Measurements from ENCODE around the gene STK10. TPM values are rescaled to one million over a fixed set of nuclear protein-coding genes. Genes with fewer than 3 reads are reported as not detected.
A peak's percentile ranks its signal among the peaks of the same experiment; 100 is the strongest.

The STK10 gene
- total RNA-seq, 1 experiment from 2014 or later = 25.7 TPM

GRCh38 chr5:172117977-172118701 is 69.9 kb downstream of the STK10 start:
- CTCF ChIA-PET = no interaction called here
- BruUV-seq (replicated peaks) = no TSS peak
- H3K36me3 ChIP-seq (ENCODE audit: low read depth, low read length) = 0 out of 2 replicates have a peak, but pooled peaks cover 4% of the 10 kb centered on the region

GRCh38 chr5:172115541-172115982 is 72.5 kb downstream of the STK10 start:
- no peak overlapping the region for H3K4me3 ChIP-seq (ENCODE audit: low read length)
- H3K79me2 ChIP-seq (ENCODE audit: low read length) = no peaks in the 10 kb centered on the region
- no peaks in the 10 kb centered on the region for H3K27me3 ChIP-seq (ENCODE audit: low read length)
- no peaks in the 10 kb centered on the region for H4K20me1 ChIP-seq (ENCODE audit: low read length)
- H3K9me3 ChIP-seq (ENCODE audit: low read length) = no peaks in the 10 kb centered on the region
- no peak overlapping the region for H2AFZ ChIP-seq (ENCODE audit: low read length)
- no peaks in the 10 kb centered on the region for H3K9me2 ChIP-seq (replicated peaks; ENCODE audit: low read length)
- intact Hi-C loops (cut with micrococcal nuclease) = no loop called here
- DNase-seq (peak; percentile 20), ATAC-seq (peak; percentile 64)
- no peaks in the 10 kb centered on the region; the same call in 1 of the 2 replicates for H3K4me1 ChIP-seq (ENCODE audit: insufficient read depth, low read length)
- H3K27ac ChIP-seq (ENCODE audit: low read length) = no peak overlapping the region
- H3K9ac ChIP-seq (ENCODE audit: low read length) = no peak overlapping the region
- H3K36me3 ChIP-seq (ENCODE audit: low read depth, low read length) = 0 out of 2 replicates have a peak, but pooled peaks cover 4% of the 10 kb centered on the region
- CTCF ChIA-PET = no interaction called here
- TF ChIP-seq, protein P1, sequence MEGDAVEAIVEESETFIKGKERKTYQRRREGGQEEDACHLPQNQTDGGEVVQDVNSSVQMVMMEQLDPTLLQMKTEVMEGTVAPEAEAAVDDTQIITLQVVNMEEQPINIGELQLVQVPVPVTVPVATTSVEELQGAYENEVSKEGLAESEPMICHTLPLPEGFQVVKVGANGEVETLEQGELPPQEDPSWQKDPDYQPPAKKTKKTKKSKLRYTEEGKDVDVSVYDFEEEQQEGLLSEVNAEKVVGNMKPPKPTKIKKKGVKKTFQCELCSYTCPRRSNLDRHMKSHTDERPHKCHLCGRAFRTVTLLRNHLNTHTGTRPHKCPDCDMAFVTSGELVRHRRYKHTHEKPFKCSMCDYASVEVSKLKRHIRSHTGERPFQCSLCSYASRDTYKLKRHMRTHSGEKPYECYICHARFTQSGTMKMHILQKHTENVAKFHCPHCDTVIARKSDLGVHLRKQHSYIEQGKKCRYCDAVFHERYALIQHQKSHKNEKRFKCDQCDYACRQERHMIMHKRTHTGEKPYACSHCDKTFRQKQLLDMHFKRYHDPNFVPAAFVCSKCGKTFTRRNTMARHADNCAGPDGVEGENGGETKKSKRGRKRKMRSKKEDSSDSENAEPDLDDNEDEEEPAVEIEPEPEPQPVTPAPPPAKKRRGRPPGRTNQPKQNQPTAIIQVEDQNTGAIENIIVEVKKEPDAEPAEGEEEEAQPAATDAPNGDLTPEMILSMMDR (conservative IDR thresholded peaks at IDR 0.05; ENCODE audit: low read depth, low read length) = no peak
- TF ChIP-seq EZH2phosphoT487 (IDR thresholded peaks at IDR 0.05; ENCODE audit: borderline replicate concordance, low read length) (no peak), EZH2 (IDR thresholded peaks at IDR 0.05; ENCODE audit: low read length, unreplicated experiment) (no peak)
- H3K4me2 ChIP-seq (ENCODE audit: low read length) = no peak overlapping the region
- H3F3A ChIP-seq (ENCODE audit: low read length, unreplicated experiment) = no peaks in the 10 kb centered on the region
- POLR2A ChIA-PET (ENCODE audit: unreplicated experiment) = no interaction called here
- no TSS peak for BruUV-seq (replicated peaks)

More at GRCh38 chr5:172117977-172118701, 69.9 kb downstream of the STK10 start:
- no peak for ATAC-seq
- DNase-seq = no peak
- no peaks in the 10 kb centered on the region for H3K79me2 ChIP-seq (ENCODE audit: low read length)
- no peaks in the 10 kb centered on the region for H3K27me3 ChIP-seq (ENCODE audit: low read length)
- H3K27ac ChIP-seq (ENCODE audit: low read length) = no peak overlapping the region
- no peaks in the 10 kb centered on the region for H4K20me1 ChIP-seq (ENCODE audit: low read length)
- TF ChIP-seq EZH2phosphoT487 (IDR thresholded peaks at IDR 0.05; ENCODE audit: borderline replicate concordance, low read length) (no peak), EZH2 (IDR thresholded peaks at IDR 0.05; ENCODE audit: low read length, unreplicated experiment) (no peak)
- TF ChIP-seq, protein P1 (conservative IDR thresholded peaks at IDR 0.05; ENCODE audit: low read depth, low read length) = no peak
- no peaks in the 10 kb centered on the region for H3K9me3 ChIP-seq (ENCODE audit: low read length)
- no peaks in the 10 kb centered on the region for H3F3A ChIP-seq (ENCODE audit: low read length, unreplicated experiment)
- POLR2A ChIA-PET (ENCODE audit: unreplicated experiment) = no interaction called here
- H2AFZ ChIP-seq (ENCODE audit: low read length) = no peak overlapping the region
- intact Hi-C loops (cut with micrococcal nuclease) = no loop called here
- H3K4me3 ChIP-seq (ENCODE audit: low read length) = no peak overlapping the region
- no peak overlapping the region for H3K9ac ChIP-seq (ENCODE audit: low read length)
- no peak overlapping the region for H3K4me2 ChIP-seq (ENCODE audit: low read length)
- no peaks in the 10 kb centered on the region for H3K9me2 ChIP-seq (replicated peaks; ENCODE audit: low read length)
- H3K4me1 ChIP-seq (ENCODE audit: insufficient read depth, low read length) = no peaks in the 10 kb centered on the region

GRCh38 chr5:172114875-172115422 is 73.1 kb downstream of the STK10 start:
- no peaks in the 10 kb centered on the region for H3K79me2 ChIP-seq (ENCODE audit: low read length)
- TF ChIP-seq, protein P1 (conservative IDR thresholded peaks at IDR 0.05; ENCODE audit: low read depth, low read length) = no peak
- no peak for TF ChIP-seq EZH2phosphoT487 (IDR thresholded peaks at IDR 0.05; ENCODE audit: borderline replicate concordance, low read length)
- H3K27me3 ChIP-seq (ENCODE audit: low read length) = no peaks in the 10 kb centered on the region
- no peak overlapping the region for H3K4me3 ChIP-seq (ENCODE audit: low read length)
- H3F3A ChIP-seq (ENCODE audit: low read length, unreplicated experiment) = no peaks in the 10 kb centered on the region
- DNase-seq (no peak), ATAC-seq (no peak)
- H3K4me1 ChIP-seq (ENCODE audit: insufficient read depth, low read length) = no peaks in the 10 kb centered on the region; the same call in 1 of the 2 replicates
- intact Hi-C loops (cut with micrococcal nuclease) = no loop called here
- no peak overlapping the region for H3K27ac ChIP-seq (ENCODE audit: low read length)
- ChIA-PET CTCF (no interaction called here), POLR2A (ENCODE audit: unreplicated experiment) (no interaction called here)
- H2AFZ ChIP-seq (ENCODE audit: low read length) = no peak overlapping the region
- no TSS peak for BruUV-seq (replicated peaks)
- H3K9me2 ChIP-seq (replicated peaks; ENCODE audit: low read length) = no peaks in the 10 kb centered on the region
- H3K9ac ChIP-seq (ENCODE audit: low read length) = no peak overlapping the region
- H3K36me3 ChIP-seq (ENCODE audit: low read depth, low read length) = 0 out of 2 replicates have a peak, but pooled peaks cover 4% of the 10 kb centered on the region
- H3K9me3 ChIP-seq (ENCODE audit: low read length) = no peaks in the 10 kb centered on the region
- no peaks in the 10 kb centered on the region for H4K20me1 ChIP-seq (ENCODE audit: low read length)
- H3K4me2 ChIP-seq (ENCODE audit: low read length) = no peak overlapping the region

All from PC-3 (cell line).